GM12801 (cell line): Measurements from ENCODE around the gene TCERG1L.

ENCODE experiments used
- TF ChIP-seq, protein P1 (sequence below): IDR thresholded peaks from one replicate; pipeline ENCODE4 v1.5.1; 2011; ENCODE audit warnings: control low read depth; ENCODE audit not compliant: insufficient read length; ENCODE audit errors: extremely low read depth

The TCERG1L gene

DNA sequence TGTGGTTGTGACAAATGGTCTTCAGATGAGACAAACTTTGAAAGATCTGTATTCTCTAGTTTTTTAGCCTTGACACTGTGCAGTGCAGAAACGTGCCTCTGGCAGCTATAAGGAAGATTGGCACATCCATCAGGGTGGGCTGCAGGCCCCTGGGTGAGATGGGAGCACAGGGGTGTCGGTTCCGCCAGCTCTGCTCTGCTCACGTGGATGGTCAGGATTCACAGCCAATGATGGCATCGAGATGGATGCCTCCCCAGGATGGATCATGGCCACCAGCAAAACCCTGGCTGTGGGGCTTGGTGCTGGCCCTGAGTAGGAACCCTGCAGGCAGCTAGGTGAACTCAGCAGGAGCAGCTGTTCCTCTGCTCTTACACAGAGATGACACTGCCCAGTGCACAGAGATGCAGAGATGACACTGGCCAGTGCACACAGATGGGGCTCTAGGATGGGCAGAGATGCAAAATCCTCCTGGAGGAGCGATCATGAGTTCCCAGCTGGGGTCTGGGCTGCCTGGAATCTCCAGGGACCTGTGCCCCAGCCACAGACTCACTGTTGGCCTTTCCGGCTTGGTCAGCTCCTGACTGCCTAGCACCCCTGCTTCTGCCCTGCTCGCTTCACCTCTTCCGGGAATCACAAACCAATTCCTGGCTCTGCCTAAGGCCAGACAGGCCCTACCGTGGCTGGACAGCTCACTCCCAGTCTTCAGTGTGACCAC is 185.9 kb downstream of the TCERG1L start:
- TF ChIP-seq, protein P1, sequence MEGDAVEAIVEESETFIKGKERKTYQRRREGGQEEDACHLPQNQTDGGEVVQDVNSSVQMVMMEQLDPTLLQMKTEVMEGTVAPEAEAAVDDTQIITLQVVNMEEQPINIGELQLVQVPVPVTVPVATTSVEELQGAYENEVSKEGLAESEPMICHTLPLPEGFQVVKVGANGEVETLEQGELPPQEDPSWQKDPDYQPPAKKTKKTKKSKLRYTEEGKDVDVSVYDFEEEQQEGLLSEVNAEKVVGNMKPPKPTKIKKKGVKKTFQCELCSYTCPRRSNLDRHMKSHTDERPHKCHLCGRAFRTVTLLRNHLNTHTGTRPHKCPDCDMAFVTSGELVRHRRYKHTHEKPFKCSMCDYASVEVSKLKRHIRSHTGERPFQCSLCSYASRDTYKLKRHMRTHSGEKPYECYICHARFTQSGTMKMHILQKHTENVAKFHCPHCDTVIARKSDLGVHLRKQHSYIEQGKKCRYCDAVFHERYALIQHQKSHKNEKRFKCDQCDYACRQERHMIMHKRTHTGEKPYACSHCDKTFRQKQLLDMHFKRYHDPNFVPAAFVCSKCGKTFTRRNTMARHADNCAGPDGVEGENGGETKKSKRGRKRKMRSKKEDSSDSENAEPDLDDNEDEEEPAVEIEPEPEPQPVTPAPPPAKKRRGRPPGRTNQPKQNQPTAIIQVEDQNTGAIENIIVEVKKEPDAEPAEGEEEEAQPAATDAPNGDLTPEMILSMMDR, result no peak

DNA sequence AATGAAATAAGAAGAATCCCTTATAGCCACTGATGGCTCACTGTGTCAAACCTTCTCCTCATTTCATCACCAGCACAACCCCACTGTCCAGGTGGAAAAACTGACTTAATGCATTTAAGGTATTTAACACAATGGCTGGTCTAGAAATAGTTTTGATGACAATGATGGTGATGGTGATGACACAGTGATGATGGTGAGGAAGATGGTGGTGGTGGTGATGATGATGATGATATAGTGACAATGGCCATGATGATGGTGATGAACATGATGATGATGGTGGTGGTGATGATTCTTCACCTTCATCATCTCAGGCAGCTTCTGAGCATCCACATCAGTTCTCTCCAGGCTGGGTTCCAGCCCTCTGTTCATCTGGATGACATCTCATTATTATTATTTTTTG is 186.6 kb downstream of the TCERG1L start:
- TF ChIP-seq, protein P1, result no peak

DNA sequence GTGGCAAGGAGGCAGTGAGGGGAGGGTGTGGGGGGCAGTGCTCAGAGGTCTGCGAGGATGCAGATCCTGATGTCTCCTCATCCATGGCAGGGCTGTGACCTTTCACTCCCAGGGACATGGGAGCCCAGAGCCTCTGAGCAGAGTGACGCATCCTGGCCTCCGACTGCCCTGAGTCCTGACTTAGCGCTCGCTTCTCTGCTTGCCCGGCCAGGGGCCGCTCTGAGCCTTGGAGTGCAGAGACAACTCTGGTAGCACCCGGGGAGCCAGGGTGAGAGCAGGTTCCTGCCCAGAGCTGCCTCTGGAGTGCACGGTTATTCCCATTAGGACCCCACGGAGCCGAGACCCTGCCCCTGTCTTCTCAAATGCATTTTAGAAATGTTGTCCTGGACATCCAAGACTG is 188.0 kb downstream of the TCERG1L start:
- TF ChIP-seq, protein P1, result no peak

DNA sequence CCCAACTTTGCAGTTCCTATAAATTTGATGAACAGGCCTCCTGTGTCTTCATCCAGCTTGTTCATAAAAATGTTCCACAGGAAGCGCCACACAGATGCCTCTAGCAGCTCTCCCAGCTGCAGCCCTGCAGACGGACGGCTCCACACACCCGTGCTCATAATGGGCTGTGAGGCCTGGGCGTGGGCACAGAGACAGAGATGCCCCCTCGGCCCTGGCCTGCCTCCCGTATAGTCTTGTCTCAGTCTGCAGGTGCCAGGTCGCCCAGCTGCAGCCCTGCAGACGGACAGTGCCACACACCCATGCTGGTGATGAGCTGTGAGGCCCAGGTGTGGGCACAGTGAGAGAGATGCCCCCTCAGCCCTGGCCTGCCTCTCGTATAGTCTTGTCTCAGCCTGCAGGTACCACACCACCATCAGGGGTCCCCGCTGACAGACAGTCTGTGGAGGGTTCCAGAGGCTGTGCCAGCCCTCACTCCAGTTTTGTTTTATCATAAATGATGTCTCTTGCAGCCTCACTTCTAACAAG is 189.9 kb downstream of the TCERG1L start:
- TF ChIP-seq, protein P1, result no peak

DNA sequence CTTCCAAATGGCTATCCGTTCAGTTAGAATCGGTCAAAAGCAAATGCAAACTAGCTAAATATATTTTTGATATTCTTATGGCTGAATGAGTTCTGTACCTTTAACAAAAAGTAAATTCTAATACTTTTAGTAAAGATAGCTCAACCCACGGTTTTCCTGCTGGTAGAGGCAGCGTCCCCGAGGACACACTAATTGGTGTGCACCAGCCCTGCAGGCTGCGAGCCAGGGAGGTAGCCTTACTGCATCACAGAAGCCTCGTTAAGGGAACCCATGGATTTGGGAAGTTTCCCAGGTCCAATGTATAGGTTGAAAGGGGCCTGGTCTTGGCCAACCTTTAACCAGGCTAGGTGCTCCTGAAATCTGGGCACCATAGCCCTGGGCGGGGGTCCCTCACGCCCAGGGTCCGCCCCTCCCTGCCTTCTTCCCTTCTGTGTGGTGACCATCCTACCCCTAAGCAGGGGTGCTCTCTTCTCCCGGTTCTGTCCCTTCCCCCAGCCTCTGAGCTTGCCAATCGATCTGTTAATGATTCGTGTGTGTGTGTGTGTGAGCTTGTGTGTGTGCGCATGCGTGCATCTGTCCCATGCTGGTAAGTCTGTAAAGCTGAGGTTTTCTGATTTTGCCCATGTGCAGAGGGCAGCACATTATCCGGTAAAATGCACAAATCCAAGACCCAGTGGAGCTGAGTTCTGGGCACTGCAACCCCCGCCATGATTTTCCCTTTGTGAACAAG is 191.7 kb downstream of the TCERG1L start:
- TF ChIP-seq, protein P1, result no peak

DNA sequence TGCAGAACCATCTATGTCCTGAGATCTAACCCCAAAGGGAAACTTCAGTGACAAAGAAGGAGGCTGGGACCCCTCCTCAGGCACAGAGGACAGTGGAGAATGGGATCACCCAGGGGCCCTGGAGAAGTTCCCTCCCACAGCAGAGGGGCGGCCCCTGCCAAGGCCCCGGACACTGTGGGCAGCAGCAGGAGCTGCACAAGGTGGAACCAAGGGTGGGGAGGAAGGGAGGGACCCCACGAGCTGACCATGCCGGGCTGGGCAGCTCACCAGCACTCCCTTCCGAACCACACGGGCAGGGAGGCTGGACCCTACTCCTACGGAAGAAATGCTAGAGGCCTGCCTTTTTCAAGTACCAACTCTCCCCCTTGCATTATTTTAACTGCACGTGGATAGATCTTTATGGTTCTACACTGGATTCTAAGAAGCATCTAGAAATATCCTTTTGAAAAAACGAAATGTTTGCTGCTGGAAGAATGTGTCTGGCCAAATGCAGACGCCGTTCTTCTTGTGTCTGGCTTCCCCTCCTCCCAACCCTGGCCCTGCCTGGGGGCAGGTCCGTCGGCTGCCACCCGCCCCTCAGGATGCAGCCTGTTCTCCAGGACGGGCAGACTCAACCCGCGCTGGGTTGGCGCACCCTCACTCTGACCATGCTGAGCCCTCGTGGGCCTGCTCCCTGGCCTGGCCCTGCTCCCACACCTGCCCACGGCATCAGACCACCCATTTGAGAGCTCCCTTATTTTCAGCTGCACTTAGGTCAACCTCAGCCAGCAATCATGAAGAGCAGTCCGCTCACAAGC is 193.9 kb downstream of the TCERG1L start:
- TF ChIP-seq, protein P1, result no peak

DNA sequence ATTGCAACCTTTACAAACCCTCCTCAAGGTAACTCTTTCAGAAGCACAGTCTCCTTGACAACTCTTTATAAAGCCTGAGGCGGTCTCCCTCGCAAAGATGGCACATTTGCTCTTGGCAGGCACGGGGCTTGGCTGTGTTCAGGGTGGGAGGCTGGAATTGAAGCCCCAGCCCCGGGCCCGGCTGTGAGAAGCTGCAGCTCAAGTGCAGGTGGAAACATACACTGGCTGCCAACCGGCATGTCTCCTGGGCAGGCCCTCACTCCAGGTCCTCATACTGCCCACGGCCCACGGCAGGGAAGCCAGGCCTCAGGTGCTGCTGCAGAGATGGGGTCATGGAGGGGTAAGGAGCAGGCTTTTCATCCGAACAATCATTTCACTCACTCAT is 194.5 kb downstream of the TCERG1L start:
- TF ChIP-seq, protein P1, result no peak
